Measurements from ENCODE around the gene LDB1.

DNA sequence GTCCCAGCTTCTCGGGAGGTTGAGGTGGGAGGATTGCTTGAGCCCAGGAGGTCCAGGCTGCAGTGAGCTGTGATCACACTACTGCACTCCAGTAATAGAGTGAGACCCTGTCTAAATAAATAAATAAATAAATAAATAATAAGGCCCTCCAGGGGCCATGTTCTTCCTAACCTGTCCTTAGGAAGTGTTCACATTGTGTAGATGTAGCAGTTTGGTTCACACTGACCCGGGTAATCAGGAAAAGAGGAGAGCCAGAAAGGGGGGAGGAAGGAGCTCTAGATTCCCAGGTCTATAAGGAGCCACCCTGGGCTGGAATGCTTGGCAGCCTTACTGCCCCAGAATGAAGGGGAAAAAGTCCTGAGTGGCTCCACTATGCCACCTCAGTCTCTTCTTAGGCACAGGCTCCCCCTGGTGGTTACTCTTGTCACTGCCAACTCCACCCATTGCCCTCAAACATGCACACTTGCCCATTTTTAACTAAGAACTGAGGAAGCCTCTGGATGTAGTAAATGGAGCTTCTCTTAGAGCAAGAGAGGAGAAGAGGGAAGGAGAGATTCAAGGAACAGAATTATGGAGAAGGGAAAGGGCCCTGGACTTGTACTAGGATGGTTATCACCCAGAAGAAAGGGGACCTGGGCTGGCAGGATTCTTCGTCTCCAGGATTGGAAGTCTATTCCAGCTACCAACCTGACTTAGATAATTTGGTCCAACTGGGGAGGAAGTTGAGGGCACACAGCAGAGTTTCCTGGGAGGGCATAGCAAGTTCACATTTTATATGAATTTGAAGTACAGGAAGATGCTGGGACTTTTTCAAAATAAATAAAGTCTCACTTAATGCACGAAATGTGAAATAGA lies 47.3 kb downstream of the LDB1 start:
- TF ChIP-seq, protein P1, sequence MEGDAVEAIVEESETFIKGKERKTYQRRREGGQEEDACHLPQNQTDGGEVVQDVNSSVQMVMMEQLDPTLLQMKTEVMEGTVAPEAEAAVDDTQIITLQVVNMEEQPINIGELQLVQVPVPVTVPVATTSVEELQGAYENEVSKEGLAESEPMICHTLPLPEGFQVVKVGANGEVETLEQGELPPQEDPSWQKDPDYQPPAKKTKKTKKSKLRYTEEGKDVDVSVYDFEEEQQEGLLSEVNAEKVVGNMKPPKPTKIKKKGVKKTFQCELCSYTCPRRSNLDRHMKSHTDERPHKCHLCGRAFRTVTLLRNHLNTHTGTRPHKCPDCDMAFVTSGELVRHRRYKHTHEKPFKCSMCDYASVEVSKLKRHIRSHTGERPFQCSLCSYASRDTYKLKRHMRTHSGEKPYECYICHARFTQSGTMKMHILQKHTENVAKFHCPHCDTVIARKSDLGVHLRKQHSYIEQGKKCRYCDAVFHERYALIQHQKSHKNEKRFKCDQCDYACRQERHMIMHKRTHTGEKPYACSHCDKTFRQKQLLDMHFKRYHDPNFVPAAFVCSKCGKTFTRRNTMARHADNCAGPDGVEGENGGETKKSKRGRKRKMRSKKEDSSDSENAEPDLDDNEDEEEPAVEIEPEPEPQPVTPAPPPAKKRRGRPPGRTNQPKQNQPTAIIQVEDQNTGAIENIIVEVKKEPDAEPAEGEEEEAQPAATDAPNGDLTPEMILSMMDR (IDR thresholded peaks at IDR 0.05; ENCODE audit: low read depth, low read length): peak; percentile 98
- TF ChIP-seq, protein P2, sequence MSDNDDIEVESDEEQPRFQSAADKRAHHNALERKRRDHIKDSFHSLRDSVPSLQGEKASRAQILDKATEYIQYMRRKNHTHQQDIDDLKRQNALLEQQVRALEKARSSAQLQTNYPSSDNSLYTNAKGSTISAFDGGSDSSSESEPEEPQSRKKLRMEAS (IDR thresholded peaks at IDR 0.05; ENCODE audit: low read depth, low read length): no peak
- TF ChIP-seq POLR2A (IDR thresholded peaks at IDR 0.05; ENCODE audit: extremely low read depth, insufficient read length): no peak

Measured in NB4 (cell line).